Ishikawa (cell line): ENCODE data around the gene AVPR1A.

Experiments used
- CEBPB ChIP-seq: IDR thresholded peaks from 2 replicates; pipeline ENCODE4 v1.6.1; 2012
- CREB1 ChIP-seq: IDR thresholded peaks from 2 replicates; pipeline ENCODE4 v1.6.1; 2012; ENCODE audit warnings: low read depth
- EGR1 ChIP-seq: IDR thresholded peaks from 2 replicates; pipeline ENCODE4 v1.6.1; 2012
- FOXM1 ChIP-seq: IDR thresholded peaks from 2 replicates; pipeline ENCODE4 v1.6.1; 2012; ENCODE audit warnings: low read depth, borderline replicate concordance
- TAF1 ChIP-seq: IDR thresholded peaks from 2 replicates; pipeline ENCODE4 v1.6.1; 2012; ENCODE audit warnings: low read depth, mild to moderate bottlenecking
- TEAD4 ChIP-seq: IDR thresholded peaks from 2 replicates; pipeline ENCODE4 v1.6.1; 2012
- YY1 ChIP-seq: IDR thresholded peaks from 2 replicates; pipeline ENCODE4 v1.6.1; 2012; ENCODE audit warnings: low read depth
- TF ChIP-seq, protein P1 (sequence below): IDR thresholded peaks from 2 replicates; pipeline ENCODE4 v1.6.1; 2012
- TF ChIP-seq, protein P2 (sequence below): IDR thresholded peaks from 2 replicates; pipeline ENCODE4 v1.6.1; 2012; ENCODE audit warnings: low read depth, mild to moderate bottlenecking

- TF ChIP-seq EGR1 (no peak), TAF1 (no peak), YY1 (no peak), CREB1 (no peak), TEAD4 (no peak), FOXM1 (no peak), CEBPB (no peak)
- TF ChIP-seq, protein P1, sequence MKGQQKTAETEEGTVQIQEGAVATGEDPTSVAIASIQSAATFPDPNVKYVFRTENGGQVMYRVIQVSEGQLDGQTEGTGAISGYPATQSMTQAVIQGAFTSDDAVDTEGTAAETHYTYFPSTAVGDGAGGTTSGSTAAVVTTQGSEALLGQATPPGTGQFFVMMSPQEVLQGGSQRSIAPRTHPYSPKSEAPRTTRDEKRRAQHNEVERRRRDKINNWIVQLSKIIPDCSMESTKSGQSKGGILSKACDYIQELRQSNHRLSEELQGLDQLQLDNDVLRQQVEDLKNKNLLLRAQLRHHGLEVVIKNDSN: no peak
- TF ChIP-seq, protein P2, sequence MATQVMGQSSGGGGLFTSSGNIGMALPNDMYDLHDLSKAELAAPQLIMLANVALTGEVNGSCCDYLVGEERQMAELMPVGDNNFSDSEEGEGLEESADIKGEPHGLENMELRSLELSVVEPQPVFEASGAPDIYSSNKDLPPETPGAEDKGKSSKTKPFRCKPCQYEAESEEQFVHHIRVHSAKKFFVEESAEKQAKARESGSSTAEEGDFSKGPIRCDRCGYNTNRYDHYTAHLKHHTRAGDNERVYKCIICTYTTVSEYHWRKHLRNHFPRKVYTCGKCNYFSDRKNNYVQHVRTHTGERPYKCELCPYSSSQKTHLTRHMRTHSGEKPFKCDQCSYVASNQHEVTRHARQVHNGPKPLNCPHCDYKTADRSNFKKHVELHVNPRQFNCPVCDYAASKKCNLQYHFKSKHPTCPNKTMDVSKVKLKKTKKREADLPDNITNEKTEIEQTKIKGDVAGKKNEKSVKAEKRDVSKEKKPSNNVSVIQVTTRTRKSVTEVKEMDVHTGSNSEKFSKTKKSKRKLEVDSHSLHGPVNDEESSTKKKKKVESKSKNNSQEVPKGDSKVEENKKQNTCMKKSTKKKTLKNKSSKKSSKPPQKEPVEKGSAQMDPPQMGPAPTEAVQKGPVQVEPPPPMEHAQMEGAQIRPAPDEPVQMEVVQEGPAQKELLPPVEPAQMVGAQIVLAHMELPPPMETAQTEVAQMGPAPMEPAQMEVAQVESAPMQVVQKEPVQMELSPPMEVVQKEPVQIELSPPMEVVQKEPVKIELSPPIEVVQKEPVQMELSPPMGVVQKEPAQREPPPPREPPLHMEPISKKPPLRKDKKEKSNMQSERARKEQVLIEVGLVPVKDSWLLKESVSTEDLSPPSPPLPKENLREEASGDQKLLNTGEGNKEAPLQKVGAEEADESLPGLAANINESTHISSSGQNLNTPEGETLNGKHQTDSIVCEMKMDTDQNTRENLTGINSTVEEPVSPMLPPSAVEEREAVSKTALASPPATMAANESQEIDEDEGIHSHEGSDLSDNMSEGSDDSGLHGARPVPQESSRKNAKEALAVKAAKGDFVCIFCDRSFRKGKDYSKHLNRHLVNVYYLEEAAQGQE: no peak
Observed at GRCh38 chr12:63155375-63155774, 4.4 kb upstream of the AVPR1A start.
